A204.1 (cell line): ENCODE measurements around the gene BLACAT1.

Experiments
- FAIRE-seq: peaks from 2 replicates; lab custom pipeline; 2012; peaks lifted over from hg19 to GRCh38; lab: Jason Lieb, UNC

The BLACAT1 gene

GRCh38 chr1:205453466-205453865, 2.4 kb downstream of the BLACAT1 start:
- no peak for FAIRE-seq

- FAIRE-seq: no peak
Observed at GRCh38 chr1:205452933-205453332, 2.9 kb downstream of the BLACAT1 start.

GRCh38 chr1:205452364-205452763, 3.5 kb downstream of the BLACAT1 start:
- no peak for FAIRE-seq

GRCh38 chr1:205451759-205452164, 4.1 kb downstream of the BLACAT1 start:
- FAIRE-seq: no peak

- FAIRE-seq: no peak
Observed at GRCh38 chr1:205451202-205451601, 4.6 kb downstream of the BLACAT1 start.

GRCh38 chr1:205450448-205450847, 5.4 kb downstream of the BLACAT1 start:
- no peak for FAIRE-seq

GRCh38 chr1:205449750-205450443, 5.9 kb downstream of the BLACAT1 start:
- no peak for FAIRE-seq

- FAIRE-seq: no peak
Observed at GRCh38 chr1:205449254-205449749, 6.5 kb downstream of the BLACAT1 start.

GRCh38 chr1:205448540-205449253, 7.1 kb downstream of the BLACAT1 start:
- no peak for FAIRE-seq

- FAIRE-seq: no peak
Observed at GRCh38 chr1:205447457-205448341, 8.1 kb downstream of the BLACAT1 start.

GRCh38 chr1:205446828-205447227, 9.0 kb downstream of the BLACAT1 start:
- FAIRE-seq: no peak

- FAIRE-seq: no peak
Observed at GRCh38 chr1:205445646-205445935, 10.3 kb downstream of the BLACAT1 start.

- FAIRE-seq: no peak
Observed at GRCh38 chr1:205444931-205445645, 10.8 kb downstream of the BLACAT1 start.

GRCh38 chr1:205444300-205444930, 11.4 kb downstream of the BLACAT1 start:
- FAIRE-seq: no peak

- no peak for FAIRE-seq
Observed at GRCh38 chr1:205443585-205444299, 12.1 kb downstream of the BLACAT1 start.

- no peak for FAIRE-seq
Observed at GRCh38 chr1:205442051-205442725, 13.7 kb downstream of the BLACAT1 start.

- no peak for FAIRE-seq
Observed at GRCh38 chr1:205441716-205442050, 14.2 kb downstream of the BLACAT1 start.

GRCh38 chr1:205441318-205441633, 14.6 kb downstream of the BLACAT1 start:
- FAIRE-seq: no peak

GRCh38 chr1:205440476-205441317, 15.1 kb downstream of the BLACAT1 start:
- FAIRE-seq: no peak

GRCh38 chr1:205440121-205440475, 15.7 kb downstream of the BLACAT1 start:
- no peak for FAIRE-seq
